Gastroesophageal sphincter (tissue), 4 donors: ENCODE results near the gene PIGP. TPM values are rescaled to one million over a fixed set of nuclear protein-coding genes. Genes with fewer than 3 reads are reported as not detected.

Experiments used
- ATAC-seq: fragments of 150-250 bp; one replicate; pipeline ENCODE4 v1.9.1; 2016; ENCODE audit warnings: mild to moderate bottlenecking, moderate library complexity
- H3K27ac ChIP-seq, 4 donors: fragments of 200-600 bp; sonication (generic) in 3 of 4; 1 replicate in 3 of 4; 2 replicates in 1 of 4; pipeline ENCODE4 v1.5.1; 2016 to 2019
- H3K27me3 ChIP-seq: fragments of 200-600 bp; sonication (generic); one replicate; pipeline ENCODE4 v1.5.1; 2019
- H3K36me3 ChIP-seq, 2 donors: fragments of 200-600 bp; sonication (generic); one replicate each; pipeline ENCODE4 v1.5.1; 2019; ENCODE audit warnings: control low read depth in 1 of 2
- H3K4me1 ChIP-seq, 3 donors: fragments of 200-600 bp; sonication (generic); 1 replicate in 2 of 3; 2 replicates in 1 of 3; pipeline ENCODE4 v1.5.1; 2016 to 2019; ENCODE audit warnings: control low read depth in 2 of 3
- H3K4me3 ChIP-seq, 2 donors: fragments of 200-600 bp; sonication (generic); one replicate each; pipeline ENCODE4 v1.5.1; 2019; ENCODE audit warnings: mild to moderate bottlenecking in 1 of 2, moderate library complexity in 1 of 2
- H3K9me3 ChIP-seq, 3 donors: fragments of 200-600 bp; sonication (generic); one replicate each; pipeline ENCODE4 v1.5.1; 2017 to 2019; ENCODE audit warnings: control low read depth in 2 of 3
- EP300 ChIP-seq: sonication (generic); formaldehyde crosslinking; IDR thresholded peaks from one replicate; pipeline ENCODE4 v1.6.1; 2017; ENCODE audit warnings: antibody characterized with exemption, mild to moderate bottlenecking
- POLR2A ChIP-seq, 2 donors: fragments of 450-650 bp; IDR thresholded peaks; one replicate each; pipeline ENCODE4 v1.6.1; 2017; ENCODE audit warnings: antibody characterized with exemption in 2 of 2, mild to moderate bottlenecking in 2 of 2, moderate library complexity in 1 of 2
- POLR2AphosphoS5 ChIP-seq: sonication (generic); formaldehyde crosslinking; IDR thresholded peaks from one replicate; pipeline ENCODE4 v1.6.1; 2017; ENCODE audit warnings: antibody characterized with exemption
- WGBS, 2 donors: methylation state at CpG; one replicate each; pipeline ENCODE4 v1.1.5; 2018; ENCODE audit warnings: low coverage in 1 of 2; 5-methylcytosine and 5-hydroxymethylcytosine counted together
- small RNA-seq, 4 donors: library from RNA; depleted of rRNA; stranded (forward); fragments of <200 nt; gene quantifications; one replicate each; pipeline ENCODE3, GENCODE V24; 2016
- total RNA-seq, 4 donors: library from RNA; depleted of rRNA; stranded (reverse); fragments of >200 nt; gene quantifications; one replicate each; pipeline ENCODE4 v1.1.0, GENCODE V29; 2016
- TF ChIP-seq, protein P1 (sequence below), 4 experiments: fragments of 200-600 bp in 2 of 4; fragments of 450-650 bp in 2 of 4; sonication (generic) in 1 of 4; IDR thresholded peaks; one replicate each; pipeline ENCODE4 v1.5.1; 2017 to 2019; ENCODE audit warnings: antibody characterized with exemption in 4 of 4, mild to moderate bottlenecking in 2 of 4, moderate library complexity in 2 of 4

The PIGP gene
- total RNA-seq, 4 donors from 2014 or later, result 20.7 to 32.1 (median 24.0) TPM

GRCh38 chr21:37030864-37031263 lies 42.0 kb downstream of the PIGP start:
- no peaks in the 10 kb centered on the region for H3K27me3 ChIP-seq
- no peak overlapping the region for H3K4me3 ChIP-seq
- no peak for ATAC-seq
- no peaks in the 10 kb centered on the region for H3K36me3 ChIP-seq
- no peak for TF ChIP-seq POLR2AphosphoS5
- no peak for TF ChIP-seq POLR2A (IDR thresholded peaks at IDR 0.05)
- TF ChIP-seq, protein P1, sequence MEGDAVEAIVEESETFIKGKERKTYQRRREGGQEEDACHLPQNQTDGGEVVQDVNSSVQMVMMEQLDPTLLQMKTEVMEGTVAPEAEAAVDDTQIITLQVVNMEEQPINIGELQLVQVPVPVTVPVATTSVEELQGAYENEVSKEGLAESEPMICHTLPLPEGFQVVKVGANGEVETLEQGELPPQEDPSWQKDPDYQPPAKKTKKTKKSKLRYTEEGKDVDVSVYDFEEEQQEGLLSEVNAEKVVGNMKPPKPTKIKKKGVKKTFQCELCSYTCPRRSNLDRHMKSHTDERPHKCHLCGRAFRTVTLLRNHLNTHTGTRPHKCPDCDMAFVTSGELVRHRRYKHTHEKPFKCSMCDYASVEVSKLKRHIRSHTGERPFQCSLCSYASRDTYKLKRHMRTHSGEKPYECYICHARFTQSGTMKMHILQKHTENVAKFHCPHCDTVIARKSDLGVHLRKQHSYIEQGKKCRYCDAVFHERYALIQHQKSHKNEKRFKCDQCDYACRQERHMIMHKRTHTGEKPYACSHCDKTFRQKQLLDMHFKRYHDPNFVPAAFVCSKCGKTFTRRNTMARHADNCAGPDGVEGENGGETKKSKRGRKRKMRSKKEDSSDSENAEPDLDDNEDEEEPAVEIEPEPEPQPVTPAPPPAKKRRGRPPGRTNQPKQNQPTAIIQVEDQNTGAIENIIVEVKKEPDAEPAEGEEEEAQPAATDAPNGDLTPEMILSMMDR (IDR thresholded peaks at IDR 0.05), result no peak
- no peak for TF ChIP-seq EP300
- H3K27ac ChIP-seq, result no peak overlapping the region
- WGBS, 2 donors, result 98 to 100% methylated on average over 1 to 4 of the region's 4 CpGs
- peaks cover 0 to 12% (median 0%) of the 10 kb centered on the region in 3 donors for H3K4me1 ChIP-seq
- no peaks in the 10 kb centered on the region for H3K9me3 ChIP-seq

- Histone ChIP-seq H3K27ac (no peak overlapping the region), H3K27me3 (no peaks in the 10 kb centered on the region), H3K36me3 (no peaks in the 10 kb centered on the region), H3K9me3 (no peaks in the 10 kb centered on the region), H3K4me1 (peaks cover 0 to 12% (median 0%) of the 10 kb centered on the region in 3 donors), H3K4me3 (no peak overlapping the region)
- ATAC-seq, result no peak
- TF ChIP-seq EP300 (no peak), POLR2AphosphoS5 (no peak), POLR2A (IDR thresholded peaks at IDR 0.05) (no peak)
- TF ChIP-seq, protein P1 (IDR thresholded peaks at IDR 0.05), result no peak
- WGBS, 2 donors, result 81 to 82% methylated on average over 4 of the region's 4 CpGs
Measured at GRCh38 chr21:37028570-37028969, 44.3 kb downstream of the PIGP start.

GRCh38 chr21:37026499-37026898 lies 46.4 kb downstream of the PIGP start:
- 26 to 46% methylated on average over 3 to 4 of the region's 4 CpGs for WGBS, 2 donors
- no peak for TF ChIP-seq POLR2AphosphoS5
- no peak for TF ChIP-seq EP300
- no peak for TF ChIP-seq POLR2A (IDR thresholded peaks at IDR 0.05)
- TF ChIP-seq, protein P1 (IDR thresholded peaks at IDR 0.05), result no peak
- ATAC-seq, result no peak
- Histone ChIP-seq H3K9me3 (no peaks in the 10 kb centered on the region), H3K36me3 (no peaks in the 10 kb centered on the region), H3K27ac (no peak overlapping the region), H3K27me3 (no peaks in the 10 kb centered on the region), H3K4me3 (no peak overlapping the region), H3K4me1 (no peaks in the 10 kb centered on the region)

DNA sequence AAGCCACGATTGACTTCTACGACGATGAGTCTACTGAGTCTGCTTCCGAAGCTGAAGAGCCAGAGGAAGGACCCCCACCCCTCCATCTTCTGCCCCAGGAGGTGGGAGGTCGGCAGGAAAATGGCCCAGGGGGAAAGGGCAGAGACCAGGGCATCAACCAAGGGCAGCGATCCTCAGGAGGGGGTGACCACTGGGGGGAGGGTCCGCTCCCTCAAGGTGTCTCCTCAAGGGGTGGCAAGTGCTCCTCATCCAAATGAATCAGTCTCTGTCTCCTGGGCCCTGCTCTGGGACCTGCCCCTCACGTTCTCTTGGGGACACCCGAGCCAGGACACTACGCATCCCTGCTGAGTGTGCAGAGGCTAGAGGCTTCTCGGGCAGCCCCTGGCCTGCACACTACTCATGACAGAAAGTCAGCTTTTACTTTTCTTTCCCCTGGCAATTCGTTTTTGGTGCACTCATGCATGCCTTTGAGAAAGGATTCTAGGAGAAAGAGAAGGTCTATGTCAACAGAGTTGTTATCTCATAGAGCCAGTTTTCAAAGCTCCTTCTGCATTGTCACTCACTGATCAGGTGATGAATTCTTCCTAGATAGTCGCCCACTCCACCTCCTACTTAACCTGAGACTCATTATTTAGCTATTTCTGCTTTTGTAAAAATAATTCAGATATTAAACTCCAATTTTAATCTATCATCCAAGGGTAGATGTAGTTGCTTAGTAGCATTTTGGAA lies 54.8 kb downstream of the PIGP start:
- Histone ChIP-seq H3K36me3 (no peaks in the 10 kb centered on the region), H3K9me3 (no peaks in the 10 kb centered on the region), H3K4me3 (no peak overlapping the region), H3K27me3 (peaks cover 33% of the 10 kb centered on the region), H3K27ac (no peak overlapping the region), H3K4me1 (no peaks in the 10 kb centered on the region)
- WGBS, 2 donors, result 75 to 78% methylated on average over 9 to 10 of the region's 13 CpGs
- no peak for ATAC-seq
- TF ChIP-seq EP300, result no peak

Small RNA genes within 50 kb of the gene (small RNA-seq; reads per million reads assigned to genes)
- gene RNU6-696P, result 0 reads per million in 4 donors

Other genes with a start within 250 kb of the PIGP start
- 10 to 100 TPM; 14.4 to 33.3 (median 24.9) TPM for gene HLCS, start 106.4 kb downstream of the PIGP start, total RNA-seq
- not detected for gene RIPPLY3, start 66.4 kb downstream of the PIGP start, total RNA-seq
- 100 to 1,000 TPM in 3 of 4 donors, 10 to 100 TPM in 1; 85.1 to 157 (median 127) TPM for gene TTC3, start 183 bp upstream of the PIGP start, total RNA-seq
- gene VPS26C, start 194.3 kb upstream of the PIGP start, total RNA-seq, result 10 to 100 TPM; 67.0 to 72.3 (median 68.4) TPM